ENCODE data around the gene PPP1R1B.
A peak's percentile ranks its signal among the peaks of the same experiment; 100 is the strongest.

Gene PPP1R1B

GRCh38 chr17:39667945-39668924 is 41.5 kb downstream of the PPP1R1B start, which contains the start of gene PNMT:
Gene PNMT (plus strand): TSS chr17:39668453. CDS start chr17:39668476, 23 bp downstream.
- H3K9ac ChIP-seq (ENCODE audit: low read depth in 1 of 2, low read length in 2 of 2) = peak within 1 kb of the TSS; percentile 6 to 11
- H3K4me3 ChIP-seq (ENCODE audit: low read depth in 1 of 2, low read length in 2 of 2) = peak within 1 kb of the TSS in 1 of 2 donors; percentile 43
- no peak within 1 kb of the TSS for H3K27ac ChIP-seq (ENCODE audit: low read depth, low read length)
- H3K9me3 ChIP-seq (ENCODE audit: control insufficient read depth in 1 of 2, low read length in 2 of 2) = no peaks in the 10 kb centered on the region
- peaks cover 37 to 41% of the 10 kb centered on the region in 2 donors for H3K4me1 ChIP-seq (ENCODE audit: control insufficient read depth in 1 of 2, insufficient read depth in 2 of 2, low read length in 2 of 2)
- no peaks in the 10 kb centered on the region for H3K36me3 ChIP-seq (ENCODE audit: control insufficient read depth in 1 of 2, insufficient read depth in 2 of 2, low read length in 2 of 2)
- H3K27me3 ChIP-seq (ENCODE audit: control insufficient read depth in 1 of 2, insufficient read depth in 2 of 2, low read length in 2 of 2) = peaks cover 21 to 33% of the 10 kb centered on the region in 2 donors

- Histone ChIP-seq H3K27ac (ENCODE audit: low read depth, low read length) (no peak overlapping the region), H3K4me1 (ENCODE audit: control insufficient read depth in 1 of 2, insufficient read depth in 2 of 2, low read length in 2 of 2) (peaks cover 32 to 40% of the 10 kb centered on the region in 2 donors), H3K36me3 (ENCODE audit: control insufficient read depth in 1 of 2, insufficient read depth in 2 of 2, low read length in 2 of 2) (no peaks in the 10 kb centered on the region), H3K4me3 (ENCODE audit: low read depth in 1 of 2, low read length in 2 of 2) (no peak overlapping the region), H3K27me3 (ENCODE audit: control insufficient read depth in 1 of 2, insufficient read depth in 2 of 2, low read length in 2 of 2) (peaks cover 21 to 33% of the 10 kb centered on the region in 2 donors), H3K9ac (ENCODE audit: low read depth in 1 of 2, low read length in 2 of 2) (no peak overlapping the region), H3K9me3 (ENCODE audit: control insufficient read depth in 1 of 2, low read length in 2 of 2) (no peaks in the 10 kb centered on the region)
Measured at GRCh38 chr17:39669897-39670735, 43.4 kb downstream of the PPP1R1B start.

GRCh38 chr17:39670746-39671145 is 44.0 kb downstream of the PPP1R1B start:
- no peak overlapping the region for H3K4me3 ChIP-seq (ENCODE audit: low read depth in 1 of 2, low read length in 2 of 2)
- H3K9me3 ChIP-seq (ENCODE audit: control insufficient read depth in 1 of 2, low read length in 2 of 2) = no peaks in the 10 kb centered on the region
- peaks cover 38 to 46% of the 10 kb centered on the region in 2 donors for H3K4me1 ChIP-seq (ENCODE audit: control insufficient read depth in 1 of 2, insufficient read depth in 2 of 2, low read length in 2 of 2)
- H3K36me3 ChIP-seq (ENCODE audit: control insufficient read depth in 1 of 2, insufficient read depth in 2 of 2, low read length in 2 of 2) = no peaks in the 10 kb centered on the region
- H3K9ac ChIP-seq (ENCODE audit: low read depth in 1 of 2, low read length in 2 of 2) = no peak overlapping the region
- no peak overlapping the region for H3K27ac ChIP-seq (ENCODE audit: low read depth, low read length)
- H3K27me3 ChIP-seq (ENCODE audit: control insufficient read depth in 1 of 2, insufficient read depth in 2 of 2, low read length in 2 of 2) = peaks cover 18 to 33% of the 10 kb centered on the region in 2 donors

GRCh38 chr17:39671651-39672521 is 45.1 kb downstream of the PPP1R1B start:
- peak overlapping the region; percentile 20 to 43 for H3K9ac ChIP-seq (ENCODE audit: low read depth in 1 of 2, low read length in 2 of 2)
- H3K27ac ChIP-seq (ENCODE audit: low read depth, low read length) = peak overlapping the region; percentile 81
- peak overlapping the region in 1 of 2 donors; percentile 16 for H3K4me3 ChIP-seq (ENCODE audit: low read depth in 1 of 2, low read length in 2 of 2)
- no peaks in the 10 kb centered on the region for H3K36me3 ChIP-seq (ENCODE audit: control insufficient read depth in 1 of 2, insufficient read depth in 2 of 2, low read length in 2 of 2)
- no peaks in the 10 kb centered on the region for H3K9me3 ChIP-seq (ENCODE audit: control insufficient read depth in 1 of 2, low read length in 2 of 2)
- peaks cover 45 to 56% of the 10 kb centered on the region in 2 donors for H3K4me1 ChIP-seq (ENCODE audit: control insufficient read depth in 1 of 2, insufficient read depth in 2 of 2, low read length in 2 of 2)
- peaks cover 9 to 21% of the 10 kb centered on the region in 2 donors for H3K27me3 ChIP-seq (ENCODE audit: control insufficient read depth in 1 of 2, insufficient read depth in 2 of 2, low read length in 2 of 2)

GRCh38 chr17:39672522-39673334 is 46.0 kb downstream of the PPP1R1B start:
- H3K4me1 ChIP-seq (ENCODE audit: control insufficient read depth in 1 of 2, insufficient read depth in 2 of 2, low read length in 2 of 2) = peaks cover 50 to 59% of the 10 kb centered on the region in 2 donors
- H3K4me3 ChIP-seq (ENCODE audit: low read depth in 1 of 2, low read length in 2 of 2) = no peak overlapping the region
- H3K9me3 ChIP-seq (ENCODE audit: control insufficient read depth in 1 of 2, low read length in 2 of 2) = no peaks in the 10 kb centered on the region
- H3K27ac ChIP-seq (ENCODE audit: low read depth, low read length) = no peak overlapping the region
- H3K27me3 ChIP-seq (ENCODE audit: control insufficient read depth in 1 of 2, insufficient read depth in 2 of 2, low read length in 2 of 2) = peaks cover 7 to 15% of the 10 kb centered on the region in 2 donors
- no peaks in the 10 kb centered on the region for H3K36me3 ChIP-seq (ENCODE audit: control insufficient read depth in 1 of 2, insufficient read depth in 2 of 2, low read length in 2 of 2)
- no peak overlapping the region for H3K9ac ChIP-seq (ENCODE audit: low read depth in 1 of 2, low read length in 2 of 2)

- Histone ChIP-seq H3K9ac (ENCODE audit: low read depth in 1 of 2, low read length in 2 of 2) (no peak overlapping the region), H3K27ac (ENCODE audit: low read depth, low read length) (no peak overlapping the region), H3K4me3 (ENCODE audit: low read depth in 1 of 2, low read length in 2 of 2) (no peak overlapping the region), H3K9me3 (ENCODE audit: control insufficient read depth in 1 of 2, low read length in 2 of 2) (no peaks in the 10 kb centered on the region), H3K36me3 (ENCODE audit: control insufficient read depth in 1 of 2, insufficient read depth in 2 of 2, low read length in 2 of 2) (no peaks in the 10 kb centered on the region), H3K27me3 (ENCODE audit: control insufficient read depth in 1 of 2, insufficient read depth in 2 of 2, low read length in 2 of 2) (peaks cover 7 to 15% of the 10 kb centered on the region in 2 donors), H3K4me1 (ENCODE audit: control insufficient read depth in 1 of 2, insufficient read depth in 2 of 2, low read length in 2 of 2) (peaks cover 57 to 64% of the 10 kb centered on the region in 2 donors)
Measured at GRCh38 chr17:39673335-39674081, 46.8 kb downstream of the PPP1R1B start.

GRCh38 chr17:39674179-39674578 is 47.4 kb downstream of the PPP1R1B start:
- Histone ChIP-seq H3K9me3 (ENCODE audit: control insufficient read depth in 1 of 2, low read length in 2 of 2) (no peaks in the 10 kb centered on the region), H3K4me3 (ENCODE audit: low read depth in 1 of 2, low read length in 2 of 2) (no peak overlapping the region), H3K4me1 (ENCODE audit: control insufficient read depth in 1 of 2, insufficient read depth in 2 of 2, low read length in 2 of 2) (peaks cover 64 to 68% of the 10 kb centered on the region in 2 donors), H3K9ac (ENCODE audit: low read depth in 1 of 2, low read length in 2 of 2) (no peak overlapping the region), H3K36me3 (ENCODE audit: control insufficient read depth in 1 of 2, insufficient read depth in 2 of 2, low read length in 2 of 2) (no peaks in the 10 kb centered on the region), H3K27me3 (ENCODE audit: control insufficient read depth in 1 of 2, insufficient read depth in 2 of 2, low read length in 2 of 2) (peaks cover 7 to 15% of the 10 kb centered on the region in 2 donors), H3K27ac (ENCODE audit: low read depth, low read length) (peak overlapping the region; percentile 43)

GRCh38 chr17:39674702-39675389 is 48.1 kb downstream of the PPP1R1B start:
- Histone ChIP-seq H3K27me3 (ENCODE audit: control insufficient read depth in 1 of 2, insufficient read depth in 2 of 2, low read length in 2 of 2) (peaks cover 7 to 15% of the 10 kb centered on the region in 2 donors), H3K36me3 (ENCODE audit: control insufficient read depth in 1 of 2, insufficient read depth in 2 of 2, low read length in 2 of 2) (no peaks in the 10 kb centered on the region), H3K27ac (ENCODE audit: low read depth, low read length) (peak overlapping the region; percentile 43), H3K9me3 (ENCODE audit: control insufficient read depth in 1 of 2, low read length in 2 of 2) (no peaks in the 10 kb centered on the region), H3K4me1 (ENCODE audit: control insufficient read depth in 1 of 2, insufficient read depth in 2 of 2, low read length in 2 of 2) (peaks cover 71 to 74% of the 10 kb centered on the region in 2 donors), H3K4me3 (ENCODE audit: low read depth in 1 of 2, low read length in 2 of 2) (no peak overlapping the region), H3K9ac (ENCODE audit: low read depth in 1 of 2, low read length in 2 of 2) (peak overlapping the region in 1 of 2 donors; percentile 33)

All from duodenal mucosa (tissue), 2 donors.